NCI-H2029 treated with DMSO at 0.1 percent for 48 hours (cell line): ENCODE data around the gene CDC14A.

Experiments used
- DNase-seq: peaks from one replicate; lab custom pipeline; 2025; lab: John Stamatoyannopoulos, UW

Gene CDC14A

GRCh38 chr1:100538913-100539835 lies 186.9 kb downstream of the CDC14A start:
- DNase-seq: no peak

DNA sequence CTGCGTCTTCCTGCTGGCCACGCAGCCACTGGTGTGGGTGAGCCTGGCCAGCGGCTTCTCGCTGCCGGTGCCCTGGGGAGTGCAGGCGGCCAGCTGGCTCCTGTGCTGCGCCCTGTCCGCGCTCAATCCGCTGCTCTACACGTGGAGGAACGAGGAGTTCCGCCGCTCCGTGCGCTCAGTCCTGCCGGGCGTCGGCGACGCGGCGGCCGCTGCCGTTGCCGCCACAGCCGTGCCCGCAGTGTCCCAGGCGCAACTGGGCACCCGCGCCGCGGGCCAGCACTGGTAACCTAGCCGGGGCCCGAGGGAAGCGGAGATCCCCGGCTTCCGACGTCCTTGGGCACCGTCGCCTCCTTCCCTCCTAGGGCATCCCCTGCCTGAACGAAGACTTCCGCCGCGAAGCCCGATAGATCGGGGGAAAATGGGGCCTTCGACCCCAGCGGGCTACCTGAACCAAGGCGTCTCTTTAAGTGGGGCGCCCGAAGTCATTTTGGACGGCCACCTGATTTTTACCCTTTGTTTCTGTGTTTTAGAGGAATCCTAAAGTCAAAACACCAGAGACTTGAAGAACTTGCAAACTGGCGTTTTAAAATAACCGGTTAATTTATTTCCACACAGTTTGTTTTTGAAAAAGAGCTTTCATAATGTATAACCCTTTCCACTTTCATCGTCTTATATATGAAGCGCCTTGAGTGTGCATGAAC lies 187.7 kb downstream of the CDC14A start:
- DNase-seq: no peak

DNA sequence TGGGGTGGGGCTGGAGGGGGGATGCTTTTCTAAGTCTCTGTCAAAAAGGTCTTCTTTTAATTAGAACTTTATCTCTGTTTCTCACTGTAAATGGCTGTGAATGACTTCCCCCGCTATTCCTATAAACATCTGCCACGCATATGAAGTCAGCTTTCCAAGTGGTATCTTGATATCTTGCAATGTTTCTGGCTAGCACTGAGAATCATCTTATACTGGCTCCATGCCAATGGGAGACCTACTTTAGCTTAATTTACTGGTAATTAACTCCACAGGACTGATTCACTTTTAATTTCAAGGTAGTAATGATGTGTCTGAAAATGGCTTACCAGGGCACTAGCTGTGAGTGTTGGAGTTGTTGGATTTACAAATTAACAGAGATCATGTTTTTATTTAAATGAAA lies 190.0 kb downstream of the CDC14A start:
- DNase-seq: no peak

- no peak for DNase-seq
Measured at GRCh38 chr1:100543640-100544039, 191.3 kb downstream of the CDC14A start.

DNA sequence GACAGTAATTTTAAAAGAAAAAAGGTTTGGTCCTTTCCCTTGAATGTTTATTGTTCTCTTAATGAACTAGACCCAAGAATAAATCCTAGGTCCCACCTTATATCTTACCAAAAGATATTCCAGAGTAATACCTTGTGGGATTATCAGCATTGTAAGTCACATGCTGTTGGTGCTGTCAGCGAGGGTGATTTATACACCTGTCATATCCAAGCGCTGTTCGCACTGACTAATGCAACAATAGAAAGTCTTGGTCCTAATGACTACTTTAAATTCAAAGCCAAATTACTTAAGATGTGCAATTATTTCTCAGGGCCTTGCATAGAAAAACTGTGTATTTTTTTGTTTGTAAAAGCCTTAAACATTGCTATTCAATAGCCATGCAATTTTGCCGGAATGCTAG lies 192.5 kb downstream of the CDC14A start:
- no peak for DNase-seq

GRCh38 chr1:100545855-100546254 lies 193.5 kb downstream of the CDC14A start:
- DNase-seq: no peak

DNA sequence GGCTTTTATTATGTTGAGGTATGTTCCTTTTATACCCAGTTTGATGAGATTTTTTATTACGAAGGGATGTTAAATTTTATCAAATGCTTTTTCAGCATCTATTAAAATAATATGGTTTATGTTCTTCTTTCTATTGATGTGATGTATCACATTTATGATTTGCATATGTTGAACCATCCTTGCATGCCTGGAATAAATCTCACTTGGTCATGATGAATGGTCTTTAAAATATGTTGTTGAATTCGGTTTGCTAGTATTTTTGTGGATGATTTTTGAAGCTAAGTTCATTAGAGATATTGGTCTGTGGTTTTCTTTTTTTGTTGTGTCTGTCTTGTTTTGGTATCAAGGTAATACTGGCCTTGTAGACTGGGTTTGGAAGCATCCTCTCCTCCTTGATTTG lies 199.7 kb downstream of the CDC14A start:
- DNase-seq: no peak

DNA sequence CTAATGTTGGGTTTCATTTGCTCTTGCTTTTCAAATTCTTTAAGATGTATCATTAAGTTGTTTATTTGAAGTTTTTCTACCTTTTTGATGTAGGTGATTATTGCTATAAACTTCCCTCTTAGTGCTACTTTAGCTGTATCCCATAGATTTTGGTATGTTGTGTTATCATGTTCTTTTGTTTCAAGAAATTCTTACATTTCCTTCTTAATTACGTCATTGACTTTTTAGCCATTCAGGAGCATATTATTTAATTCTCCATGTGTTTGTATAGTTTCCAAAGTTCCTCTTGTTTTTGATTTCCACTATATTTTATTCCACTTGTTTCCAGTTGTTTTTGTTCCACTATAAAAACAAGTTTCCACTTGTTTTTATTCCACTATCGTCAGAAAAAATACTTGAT lies 200.6 kb downstream of the CDC14A start:
- no peak for DNase-seq

- no peak for DNase-seq
Measured at GRCh38 chr1:100556181-100556580, 203.9 kb downstream of the CDC14A start.

- DNase-seq: no peak
Measured at GRCh38 chr1:100556925-100557605, 204.8 kb downstream of the CDC14A start.

GRCh38 chr1:100557606-100557953 lies 205.3 kb downstream of the CDC14A start:
- no peak for DNase-seq

- no peak for DNase-seq
Measured at GRCh38 chr1:100565533-100565932, 213.2 kb downstream of the CDC14A start.

DNA sequence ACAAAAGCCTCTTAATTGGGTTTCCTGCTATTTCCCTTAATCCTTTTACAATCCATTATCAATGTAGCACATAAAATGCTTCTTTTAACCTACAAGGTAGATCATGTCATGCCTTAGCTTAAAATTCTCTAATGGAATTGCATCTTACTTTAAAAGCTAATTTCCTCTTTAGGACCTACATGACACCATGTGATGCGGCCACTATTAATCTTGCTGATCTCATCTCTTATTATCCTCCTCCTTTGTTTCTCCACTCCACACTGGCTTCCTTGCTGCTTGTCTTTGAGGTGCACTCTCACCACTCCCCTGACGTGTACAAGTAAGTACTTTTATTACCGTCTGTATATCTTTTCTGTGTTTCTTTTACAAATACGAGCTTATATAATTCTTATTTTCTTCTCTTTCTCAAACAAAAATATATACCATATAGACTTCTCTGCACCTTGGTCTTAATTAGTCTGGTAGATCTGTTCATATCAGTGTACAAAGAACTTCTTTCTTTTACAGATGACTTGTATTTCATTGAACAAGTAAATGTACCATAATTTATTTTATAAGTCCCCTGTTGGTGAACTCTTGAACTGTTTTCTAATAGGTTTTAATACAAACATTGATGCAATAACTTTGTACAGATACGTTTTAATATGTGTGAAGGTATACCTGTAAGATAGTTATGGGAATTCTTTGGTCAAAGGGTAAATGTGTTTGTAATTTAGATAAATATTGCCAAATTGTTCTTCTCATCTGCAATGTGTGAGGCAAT lies 213.8 kb downstream of the CDC14A start:
- no peak for DNase-seq

DNA sequence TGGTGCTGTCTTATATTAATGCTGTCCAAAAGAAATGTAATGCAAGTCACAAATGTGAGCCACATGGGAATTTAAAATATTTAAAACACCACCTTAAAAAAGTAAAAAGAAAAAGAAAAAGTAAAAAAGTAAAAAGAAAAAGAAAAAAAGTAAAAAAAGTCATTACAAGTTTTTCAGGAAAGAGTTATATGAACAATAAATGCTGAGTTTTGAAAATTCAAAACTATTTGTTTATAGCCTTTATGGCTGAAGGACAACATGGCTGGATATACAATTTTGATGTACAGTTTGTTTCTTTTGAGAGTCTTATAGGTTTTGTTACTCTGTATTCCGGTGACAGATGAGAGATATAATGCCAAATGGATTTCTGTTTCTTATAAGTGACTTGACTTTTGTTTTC lies 214.8 kb downstream of the CDC14A start:
- no peak for DNase-seq
